Measurements from ENCODE around the gene RPL22. TPM values are rescaled to one million over a fixed set of nuclear protein-coding genes. Genes with fewer than 3 reads are reported as not detected.

The RPL22 gene
- total and polyA plus RNA-seq, 2 of the 8 experiments (the other 6 are each of a cell fraction or from before 2014, with no cell fraction given) = 133 to 521 TPM

- no peak for TF ChIP-seq POU5F1 (IDR thresholded peaks at IDR 0.05; ENCODE audit: low read depth, low read length)
Observed at GRCh38 chr1:6142036-6142621, 57.3 kb downstream of the RPL22 start (continued).
